Stimulated activated CD8-positive, alpha-beta memory T cell treated with anti-CD3 and anti-CD28 coated beads, Interleukin-7, amount 100 ng/mL, for 4 hours (primary cell): ENCODE results near the gene CA4.

Source experiments
- DNase-seq, 2 donors: peaks; one replicate each; pipeline ENCODE4 v3.0.0-alpha.2; 2020; ENCODE audit warnings: low read depth in 2 of 2

CA4 gene

DNA sequence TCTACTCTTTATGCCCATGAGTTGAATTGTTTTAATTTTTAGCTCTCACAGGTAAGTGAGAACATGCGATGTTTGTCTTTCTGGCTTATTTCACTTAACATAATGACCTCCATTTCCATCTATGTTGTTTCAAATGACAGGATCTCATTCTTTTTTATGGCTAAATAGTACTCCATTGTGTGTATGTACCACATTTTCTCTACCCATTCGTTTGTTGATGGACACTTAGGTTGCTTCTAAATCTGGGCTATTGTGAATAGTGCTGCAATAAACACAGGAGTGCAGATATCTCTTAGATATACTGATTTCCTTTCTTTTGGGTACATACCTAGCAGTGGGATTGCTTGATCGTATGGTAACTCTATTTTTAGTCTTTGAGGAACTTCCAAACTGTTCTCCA, 19.3 kb upstream of the CA4 start:
- DNase-seq, result no peak

DNA sequence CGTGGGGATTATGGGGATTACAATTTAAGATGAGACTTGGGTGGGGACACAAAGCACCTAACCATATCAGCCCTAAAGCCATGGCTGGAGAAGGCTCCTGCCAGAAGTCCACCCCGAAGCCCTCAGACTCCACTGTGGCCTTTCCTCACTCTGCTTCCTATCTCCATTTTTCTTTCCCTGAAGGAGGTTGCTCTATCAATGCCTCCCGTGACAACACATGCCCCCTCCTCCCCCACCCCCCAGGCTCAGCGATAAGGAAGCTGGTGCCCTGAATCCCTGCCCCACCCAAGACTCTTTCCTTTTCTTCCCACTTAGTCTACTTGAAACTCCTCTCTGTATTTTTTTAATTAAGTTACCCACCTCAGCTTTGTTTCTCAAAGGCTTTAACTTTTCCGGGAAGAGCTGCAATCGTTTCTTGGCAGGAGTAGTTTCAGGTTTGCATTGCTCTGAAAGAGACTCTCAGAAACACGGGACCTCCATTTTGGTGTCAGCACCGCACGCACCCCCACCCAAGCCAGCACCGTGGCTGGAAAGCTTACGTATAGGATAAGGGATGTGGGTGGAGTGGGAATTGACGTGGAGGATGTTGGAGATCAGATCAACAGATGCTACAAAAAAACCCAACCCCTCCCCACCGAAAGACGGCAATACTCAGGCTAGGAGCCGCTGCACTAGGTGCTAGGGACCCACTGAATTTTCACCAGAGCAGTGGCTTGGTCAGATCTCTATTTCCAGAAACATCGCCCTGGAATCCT, 15.2 kb upstream of the CA4 start:
- no peak for DNase-seq

DNA sequence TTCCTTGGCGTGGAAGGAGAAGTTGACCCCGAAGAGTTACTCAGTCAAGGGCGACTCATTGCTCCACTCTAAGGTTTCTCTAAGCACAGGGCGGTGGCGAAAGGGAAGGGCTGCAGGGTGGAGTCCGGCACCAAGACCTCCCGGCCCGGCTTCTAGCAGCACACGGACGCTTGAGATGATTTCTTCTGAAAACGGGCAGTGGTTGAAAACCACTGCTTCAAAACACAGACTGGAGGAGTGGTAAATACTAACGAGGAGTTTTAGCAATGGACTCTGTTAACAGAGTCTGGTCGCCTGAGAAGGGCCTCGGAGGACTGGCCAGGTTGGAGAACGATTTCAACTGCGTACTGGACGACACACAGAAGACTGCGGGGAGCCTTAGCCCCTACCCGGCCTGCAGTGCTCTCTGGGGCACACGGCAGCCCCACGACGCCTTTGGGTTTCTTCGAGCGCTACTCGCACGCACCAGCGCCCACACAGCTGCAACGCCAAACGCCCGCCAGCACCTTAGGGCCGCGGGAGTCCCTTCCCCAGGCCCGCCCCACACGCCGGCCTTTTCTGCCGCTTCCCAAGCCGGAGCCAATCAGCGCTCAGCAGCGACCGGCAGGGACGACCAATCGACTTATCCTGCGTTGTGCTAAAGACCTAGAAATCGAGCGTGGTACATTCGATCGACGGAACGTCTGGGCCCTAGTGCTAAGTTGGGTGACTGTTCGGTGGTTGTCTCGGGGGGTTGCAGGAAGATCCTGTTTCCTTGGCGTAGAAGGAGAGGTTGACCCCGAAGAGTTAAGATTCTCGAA, 14.4 kb upstream of the CA4 start:
- peak; percentile 63 to 73 for DNase-seq

DNA sequence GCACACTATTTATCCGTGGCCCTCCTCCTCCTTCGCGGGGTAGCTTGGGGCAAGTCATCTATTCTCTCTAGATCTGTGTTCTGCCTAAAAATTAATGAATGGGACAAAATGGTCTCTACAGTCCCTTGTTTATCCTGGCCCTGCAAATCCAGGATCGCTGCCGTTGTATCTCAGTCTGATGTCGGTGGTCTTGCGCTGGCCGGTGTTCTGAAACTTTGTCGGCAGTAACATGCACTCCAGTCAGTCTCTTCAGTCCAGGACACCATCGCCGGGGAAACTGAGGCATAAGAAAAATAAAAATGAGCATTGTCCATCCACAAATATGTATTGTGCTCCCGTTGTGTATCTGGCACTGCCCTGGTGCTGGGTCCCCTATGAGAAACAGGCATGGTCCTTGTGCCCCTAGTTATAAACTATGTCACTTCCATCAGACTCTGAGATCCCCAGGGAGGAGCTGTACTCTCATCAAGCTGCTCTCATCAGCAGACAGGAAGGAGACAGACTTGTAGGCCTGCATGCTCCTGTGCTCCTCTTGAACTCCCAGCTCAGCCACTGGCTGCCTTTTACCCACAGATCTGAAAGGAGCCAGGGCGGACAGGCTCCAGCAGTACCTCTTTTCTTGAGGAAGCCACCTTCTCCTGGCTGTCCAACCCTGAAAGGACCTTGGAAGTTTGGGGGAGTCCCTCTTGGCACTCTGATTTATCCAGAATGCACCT, 13.7 kb upstream of the CA4 start:
- DNase-seq, result no peak

DNA sequence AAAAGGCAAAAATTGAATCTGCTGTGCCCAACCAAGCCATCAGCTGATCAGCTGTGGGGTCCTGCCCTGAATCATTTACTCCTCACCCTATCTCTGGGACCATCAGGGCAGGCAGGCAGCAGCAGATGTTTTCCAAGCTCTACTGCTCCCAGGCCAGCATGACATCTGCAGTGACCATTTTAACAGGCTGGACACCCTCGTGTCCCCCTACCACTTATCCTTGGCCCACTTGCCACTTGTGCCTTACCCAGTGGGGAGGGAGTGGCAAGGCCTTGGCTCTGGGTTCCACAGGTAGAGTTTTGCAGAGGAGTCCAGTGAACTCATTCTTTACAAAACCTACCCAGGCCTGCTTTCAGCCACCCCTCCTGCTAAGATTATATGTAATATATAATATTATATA, 12.0 kb upstream of the CA4 start:
- DNase-seq, result no peak

DNA sequence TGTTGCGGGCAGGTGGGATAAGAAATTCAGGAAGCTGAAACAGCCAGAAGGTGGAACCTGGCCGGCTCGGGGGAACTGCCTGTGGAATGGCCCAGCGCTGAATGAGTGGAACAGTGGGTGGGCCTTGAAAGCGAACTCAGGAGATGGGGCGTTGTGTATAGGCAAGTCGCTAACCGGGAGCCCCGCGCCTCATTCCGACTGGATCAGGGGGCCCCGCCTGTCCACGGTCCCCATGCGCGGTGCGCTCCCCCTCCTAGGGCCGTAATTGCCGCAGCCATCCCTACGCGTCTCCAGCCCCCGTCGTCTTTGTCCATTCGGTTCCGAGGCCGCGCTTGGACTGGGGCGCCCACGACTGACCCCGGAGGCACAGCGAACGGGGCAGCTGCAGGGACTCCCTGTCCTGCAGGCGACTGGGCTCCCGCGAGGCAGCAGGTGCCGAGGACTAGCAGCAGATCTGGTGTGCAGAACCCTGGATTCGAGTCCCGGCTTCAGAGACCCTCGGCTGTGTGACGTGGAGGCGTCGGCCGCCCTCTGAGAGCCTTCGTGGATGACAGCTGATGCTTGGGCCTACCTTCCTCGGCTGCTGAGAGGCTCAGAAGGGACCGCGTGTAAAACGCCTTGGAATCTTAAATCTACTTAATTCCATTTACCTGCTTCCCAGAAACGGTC, 10.9 kb upstream of the CA4 start:
- DNase-seq, result no peak

DNA sequence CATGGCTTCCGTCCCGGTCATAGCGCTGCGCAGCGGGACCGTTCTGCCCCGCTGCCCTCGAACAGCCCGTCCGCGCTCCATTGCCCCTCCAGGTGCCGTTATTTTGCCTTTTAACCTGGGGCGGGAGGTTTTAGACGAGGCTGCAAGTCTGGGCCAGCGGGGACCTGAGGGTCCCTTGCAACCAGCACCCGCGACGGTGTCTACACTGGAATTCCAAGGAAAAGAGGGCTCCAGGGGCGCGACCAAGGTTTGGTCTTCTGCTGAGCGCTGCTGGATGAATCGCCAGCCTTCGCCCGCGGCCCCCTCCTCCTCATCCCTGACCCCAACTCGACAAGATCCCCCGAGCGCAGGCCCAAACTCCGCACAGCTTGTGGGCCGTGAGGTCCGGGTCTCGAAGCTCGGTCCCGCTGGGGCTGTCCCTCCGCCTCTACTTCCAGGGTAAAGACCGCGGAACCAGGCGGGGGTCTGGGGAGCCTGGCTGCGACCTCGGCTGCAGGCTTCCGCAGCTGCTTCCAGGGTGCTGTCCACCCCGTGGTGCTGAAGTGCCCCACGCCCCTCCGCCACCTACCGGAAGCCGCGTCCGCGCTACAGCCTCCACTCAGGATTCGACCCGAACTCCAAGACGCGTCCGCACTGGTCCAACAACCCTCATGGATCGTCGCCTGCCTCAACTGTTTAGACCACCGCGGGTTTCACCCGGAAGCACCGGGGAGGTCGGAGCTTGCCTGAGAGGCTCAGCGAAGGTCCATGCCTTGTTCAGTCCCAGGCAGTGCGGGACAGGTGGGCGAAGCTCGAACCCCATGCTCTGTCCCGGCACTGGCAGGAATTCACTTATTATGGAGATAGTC, 10.1 kb upstream of the CA4 start:
- peak in 1 of 2 donors; percentile 37 for DNase-seq

DNA sequence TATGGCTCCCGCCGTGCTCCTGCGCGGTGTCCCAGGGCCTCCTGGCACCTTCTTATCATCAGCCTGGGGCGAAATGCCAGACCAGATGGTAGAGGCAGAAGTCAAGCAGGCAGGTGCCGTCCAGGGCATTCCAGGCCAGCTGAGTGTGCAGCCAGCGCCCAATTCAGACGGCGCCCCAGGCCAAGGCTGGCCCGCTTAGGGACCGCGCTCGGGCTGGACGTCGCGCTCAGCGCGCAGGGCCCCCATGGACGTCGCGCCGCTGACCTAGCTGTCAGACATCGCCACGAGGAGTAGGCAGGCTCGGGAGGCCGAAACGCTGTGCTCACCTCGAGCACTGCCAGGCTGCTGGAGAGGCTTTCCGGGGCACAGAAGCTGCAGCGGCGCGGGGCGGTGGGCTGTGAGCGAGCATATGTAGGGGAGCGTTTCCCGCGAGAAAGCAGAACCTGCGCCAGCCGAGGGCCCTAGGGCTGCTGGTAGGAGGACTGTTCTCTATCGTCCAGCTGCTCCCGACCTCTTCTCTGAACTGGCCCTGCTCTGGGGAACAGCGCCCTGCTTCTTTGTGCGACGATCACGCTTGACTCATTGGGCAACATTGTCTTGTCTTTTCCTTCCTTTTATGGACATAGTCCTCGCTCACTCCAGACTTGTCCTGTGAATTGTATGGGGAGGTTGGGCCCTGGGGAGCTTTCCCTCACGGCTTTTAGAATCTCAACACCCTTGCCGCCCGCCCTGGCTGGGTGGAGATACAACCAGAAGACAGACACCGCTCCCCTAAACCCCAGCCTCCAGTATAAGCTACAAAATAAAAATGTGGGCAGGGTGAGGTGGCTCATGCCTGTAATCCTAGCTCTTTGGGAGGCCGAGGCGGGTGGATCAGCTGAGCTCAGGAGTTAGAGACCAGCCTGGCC, 8.4 kb upstream of the CA4 start:
- no peak for DNase-seq

DNA sequence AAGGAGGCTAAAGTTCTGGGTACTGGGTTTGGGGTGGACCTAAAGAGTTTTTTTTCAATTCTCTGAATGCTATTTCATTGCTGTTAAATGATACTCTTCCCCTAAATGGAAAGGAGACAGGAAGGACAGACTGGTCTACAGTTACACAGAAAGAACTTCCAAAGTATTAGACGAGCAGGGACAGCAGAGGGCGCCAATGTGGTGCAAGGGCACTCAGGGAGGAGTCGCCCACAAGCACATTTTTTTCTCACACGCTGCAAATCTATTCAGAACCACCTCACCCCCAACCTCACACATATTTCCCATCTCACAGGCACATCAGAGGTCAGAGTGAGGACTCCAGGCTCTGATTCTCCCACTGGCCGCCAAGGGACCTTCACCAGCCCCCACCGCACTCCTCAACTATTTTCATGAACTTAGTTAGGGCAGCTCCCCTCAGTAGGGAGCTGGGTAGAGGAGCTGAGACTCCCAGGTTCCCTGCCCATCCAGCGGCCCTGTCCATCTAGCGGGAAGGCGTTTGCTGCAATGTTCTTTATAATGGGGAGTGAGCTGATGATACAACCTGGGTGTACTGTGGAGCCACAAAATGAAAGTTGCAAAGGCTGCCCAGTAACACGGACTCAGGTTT, 6.8 kb upstream of the CA4 start:
- peak; percentile 54 for DNase-seq

DNA sequence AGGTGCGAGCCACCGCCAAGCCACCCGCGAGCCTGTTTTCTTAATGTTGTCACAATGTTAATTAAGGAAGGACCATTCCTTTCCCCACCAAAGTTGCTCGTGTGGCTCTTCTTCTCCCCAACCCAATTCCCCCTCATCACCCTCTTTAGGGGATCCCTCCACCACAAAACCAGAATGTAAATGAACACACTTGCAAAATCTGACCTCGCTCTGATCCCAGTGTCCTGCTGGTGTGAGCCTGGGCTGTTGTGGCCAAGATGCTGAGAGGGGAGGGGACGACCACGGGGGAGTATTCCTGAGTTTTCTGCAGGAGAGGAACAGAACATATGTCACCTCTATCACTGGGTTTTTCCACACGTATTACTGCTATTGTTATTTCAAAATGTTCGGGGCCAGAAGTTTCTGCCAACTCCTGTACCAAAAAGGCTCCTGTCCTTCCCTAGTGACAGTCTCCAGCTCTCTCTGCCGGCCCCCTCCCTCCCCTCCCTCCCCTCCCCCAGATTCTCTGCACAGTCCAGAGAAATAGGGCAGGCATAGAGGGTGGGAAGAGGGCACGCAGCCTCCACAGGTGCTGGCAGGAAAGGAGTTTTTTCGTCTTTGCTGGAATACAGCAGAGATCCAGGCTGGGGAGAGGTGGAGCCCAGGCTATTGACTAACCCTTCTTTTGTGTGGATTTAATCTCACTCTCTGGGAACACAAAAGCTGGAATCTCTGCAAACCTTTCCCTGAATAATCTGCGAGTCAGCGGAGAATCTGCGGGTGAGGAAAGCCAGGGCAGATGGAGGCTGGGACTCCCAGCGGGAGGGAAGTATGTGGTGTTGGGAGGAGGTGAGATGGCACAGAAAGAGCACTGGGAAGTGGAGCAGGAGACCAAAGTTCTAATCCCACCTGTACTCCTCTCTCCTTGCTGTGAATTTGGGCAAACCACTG, 4.5 kb upstream of the CA4 start:
- DNase-seq, result no peak

DNA sequence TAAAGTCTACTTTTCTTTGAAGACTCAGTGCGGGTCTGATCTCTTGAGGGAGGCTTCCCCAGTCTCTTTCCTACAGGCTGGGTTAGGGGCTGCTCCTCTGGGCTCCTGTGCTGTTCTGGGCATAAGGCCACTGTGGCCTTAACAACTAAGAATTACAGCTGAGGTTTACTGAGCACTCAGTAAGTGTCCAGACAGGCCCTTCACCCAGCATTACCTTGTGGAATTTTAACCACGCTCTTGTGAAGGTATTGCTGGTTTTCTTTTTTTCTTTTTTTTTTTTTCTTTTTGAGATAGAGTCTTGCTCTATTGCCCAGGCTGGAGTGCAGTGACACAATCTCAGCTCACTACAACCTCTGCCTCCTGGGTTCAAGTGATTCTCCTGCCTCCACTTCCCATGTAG, 3.6 kb upstream of the CA4 start:
- no peak for DNase-seq

DNA sequence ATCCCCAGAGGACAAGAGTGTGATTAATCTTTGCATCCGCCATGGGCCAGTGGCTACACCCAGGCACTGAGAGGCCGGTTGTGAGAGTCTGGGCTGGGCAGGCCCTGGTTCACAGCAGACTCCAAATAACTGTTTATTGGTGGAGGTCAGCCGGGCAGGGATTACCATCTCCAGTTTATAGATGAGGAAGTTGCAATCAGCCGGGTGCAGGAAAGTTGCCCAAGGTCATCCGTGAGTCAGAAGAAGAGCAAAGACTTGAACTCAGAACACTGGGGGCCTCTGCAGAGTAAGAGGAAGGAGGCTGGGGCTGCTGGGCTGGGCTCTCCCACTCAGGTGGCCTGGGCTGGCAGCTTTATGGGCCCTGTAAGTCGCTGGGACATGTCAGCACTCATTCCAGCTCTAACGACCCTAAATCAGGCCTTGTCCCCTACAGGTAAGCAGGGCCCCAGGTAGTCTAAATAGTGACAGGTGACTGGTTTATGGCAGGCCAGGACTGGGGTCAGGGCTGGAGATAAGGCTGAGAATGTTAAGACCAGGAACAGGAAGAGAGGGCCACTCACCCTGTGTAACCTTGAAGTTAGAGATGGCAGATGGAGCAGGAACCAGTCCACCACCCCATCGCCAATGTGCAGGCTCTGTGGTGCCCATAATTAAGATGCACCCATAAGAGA, 2.1 kb upstream of the CA4 start:
- no peak for DNase-seq

DNA sequence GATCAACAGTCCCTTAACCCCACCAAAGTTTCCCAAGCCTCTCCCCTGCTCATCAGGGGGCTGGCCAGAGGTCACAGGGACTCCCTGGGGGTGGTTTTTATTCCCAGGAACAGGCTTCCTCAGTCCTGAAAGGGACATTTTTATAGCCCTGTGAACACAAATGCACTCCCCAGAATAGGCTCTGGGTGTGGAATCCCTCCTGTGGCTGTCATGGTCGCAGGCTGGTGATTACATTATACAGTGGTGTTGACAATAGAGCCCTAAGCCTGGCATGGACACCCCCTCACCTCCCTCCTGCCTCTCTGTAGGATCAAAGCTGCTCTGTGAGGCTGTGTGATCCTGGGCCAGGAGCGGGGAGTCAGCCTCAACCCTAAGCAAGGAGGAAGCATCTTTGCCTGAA, 1.4 kb upstream of the CA4 start:
- no peak for DNase-seq

DNA sequence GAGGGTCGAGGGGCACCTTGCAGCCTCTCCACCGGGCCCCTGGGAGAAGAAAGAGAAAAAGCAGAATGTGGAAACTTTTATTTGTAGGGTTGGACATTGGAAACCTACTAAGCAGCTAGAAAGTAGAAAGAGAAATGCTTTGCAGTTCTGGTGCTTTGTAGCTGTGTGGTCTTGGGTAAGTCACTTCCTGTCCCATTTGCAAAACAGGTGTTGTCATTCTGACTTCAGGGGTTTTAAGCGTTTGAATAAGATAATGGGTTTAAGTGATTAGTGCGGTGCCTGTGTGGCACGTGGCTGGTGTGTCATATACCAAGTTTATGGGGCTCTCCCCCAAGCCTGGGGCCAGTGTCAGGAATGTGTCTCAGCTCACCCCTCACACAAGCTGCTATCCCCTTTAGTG, 1.6 kb downstream of the CA4 start:
- DNase-seq, result no peak

DNA sequence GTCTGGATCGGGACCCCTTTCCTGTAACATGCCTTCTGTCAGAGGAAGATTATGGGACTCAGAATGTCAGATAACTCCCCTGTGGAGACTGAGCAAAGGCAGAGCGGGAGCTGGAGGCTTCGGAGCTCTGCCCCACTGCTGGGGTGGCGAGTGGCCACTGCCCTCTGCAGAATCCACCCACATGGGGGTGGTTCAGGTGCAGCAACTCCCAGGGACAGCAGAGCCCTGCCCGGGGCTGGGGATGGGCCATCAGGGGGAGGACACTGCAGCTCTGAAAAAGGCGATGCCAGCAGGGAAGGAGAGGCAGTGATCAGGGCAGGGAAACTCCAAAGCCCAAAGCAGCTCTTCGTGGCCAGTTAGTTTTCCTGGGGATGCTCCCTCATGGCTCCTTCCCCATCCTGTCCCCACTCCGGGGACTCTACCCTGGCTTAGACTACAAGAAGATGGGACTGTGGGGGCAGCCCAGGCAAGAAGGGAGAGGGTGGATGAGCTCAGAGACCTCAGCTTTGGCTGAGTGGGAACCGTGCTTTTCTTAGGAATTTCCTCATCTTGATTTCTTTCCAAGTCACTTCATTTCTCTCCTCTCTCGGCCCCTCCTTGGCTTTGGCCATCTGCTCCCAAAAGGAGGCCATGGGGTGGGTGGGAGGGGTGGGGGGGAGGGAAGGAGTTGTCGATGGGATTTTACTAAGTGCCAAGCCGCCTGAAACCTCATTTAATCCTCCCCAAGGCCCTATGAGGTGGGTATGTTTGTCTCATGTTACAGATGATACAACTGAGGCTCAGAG, 4.0 kb downstream of the CA4 start:
- no peak for DNase-seq

DNA sequence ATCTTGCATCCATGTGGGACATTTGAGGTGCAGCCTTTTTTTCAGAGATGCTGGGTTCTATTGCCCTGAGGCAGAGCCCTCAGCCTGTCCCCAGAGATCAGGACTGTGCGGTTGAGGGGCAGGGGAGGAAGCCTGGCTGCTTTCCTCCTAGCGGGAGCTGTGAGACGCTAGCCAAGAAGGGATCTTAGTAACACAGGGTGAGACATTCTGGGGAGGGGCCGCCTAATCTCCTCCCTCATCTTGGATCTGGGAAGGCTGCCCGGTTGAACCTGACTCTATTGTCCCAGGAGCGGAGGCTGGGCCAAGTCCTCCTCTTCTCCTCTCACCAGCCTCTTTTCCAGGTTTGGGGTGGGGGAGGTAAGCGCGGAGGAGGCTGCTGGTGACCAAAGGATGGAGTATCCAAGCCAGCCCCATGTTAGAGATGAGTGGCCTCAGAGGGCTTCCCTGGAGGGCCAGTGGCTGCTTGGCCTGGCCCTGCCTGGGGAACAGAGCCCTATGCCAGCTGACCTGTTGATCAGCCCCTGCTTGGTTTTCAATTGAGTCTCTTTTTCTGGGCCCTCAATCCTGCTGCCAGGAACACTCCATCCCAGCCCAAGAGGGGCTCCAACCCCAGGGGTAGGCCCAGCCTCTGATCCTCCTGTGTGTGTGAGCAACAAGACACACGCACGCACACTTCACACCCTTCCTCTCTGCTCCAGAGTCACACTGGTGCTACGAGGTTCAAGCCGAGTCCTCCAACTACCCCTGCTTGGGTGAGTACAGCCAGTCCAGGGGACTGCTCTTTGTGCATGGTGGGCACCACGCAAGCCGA, 5.0 kb downstream of the CA4 start:
- no peak for DNase-seq
